Right lobe of liver (tissue), 4 donors: ENCODE data around the gene DRD1.

Experiments used
- POLR2A ChIP-seq: fragments of 450-650 bp; IDR thresholded peaks from one replicate; pipeline ENCODE4 v1.6.1; 2017; ENCODE audit warnings: antibody characterized with exemption, mild to moderate bottlenecking
- TF ChIP-seq, protein P1 (sequence below), 4 donors: fragments of 200-600 bp in 3 of 4; fragments of 450-650 bp in 1 of 4; IDR thresholded peaks; one replicate each; pipeline versions ENCODE4 v1.5.1 to v1.8.0; 2016 to 2022; ENCODE audit warnings: antibody characterized with exemption in 4 of 4, mild to moderate bottlenecking in 2 of 4
- donor health status: DM: no; HTN: no; CAD: no.
- donor health status: DM: no; HTN: no; CAD: no.
- donor health status: DM: no; HTN: yes; CAD: no.

DNA sequence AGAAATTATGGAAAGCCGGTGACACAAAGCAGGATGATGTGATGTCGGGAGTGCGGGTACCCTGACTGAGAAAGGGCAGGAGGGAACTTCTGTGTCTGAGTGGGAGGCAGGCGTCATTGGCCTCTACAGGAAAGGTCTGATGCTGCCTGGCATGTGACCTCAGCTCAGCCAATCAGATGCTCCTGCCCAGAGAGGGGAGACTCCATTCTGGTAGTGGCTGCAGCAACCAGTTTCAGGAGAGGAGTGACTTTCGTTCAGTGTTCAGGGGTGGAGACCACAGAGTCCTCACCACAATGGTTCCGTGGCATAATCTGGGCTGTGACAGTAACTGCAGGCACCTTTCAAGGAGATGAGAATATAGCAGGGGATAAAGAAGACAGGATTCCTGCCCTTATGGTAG lies 27.6 kb upstream of the DRD1 start:
- TF ChIP-seq, protein P1, sequence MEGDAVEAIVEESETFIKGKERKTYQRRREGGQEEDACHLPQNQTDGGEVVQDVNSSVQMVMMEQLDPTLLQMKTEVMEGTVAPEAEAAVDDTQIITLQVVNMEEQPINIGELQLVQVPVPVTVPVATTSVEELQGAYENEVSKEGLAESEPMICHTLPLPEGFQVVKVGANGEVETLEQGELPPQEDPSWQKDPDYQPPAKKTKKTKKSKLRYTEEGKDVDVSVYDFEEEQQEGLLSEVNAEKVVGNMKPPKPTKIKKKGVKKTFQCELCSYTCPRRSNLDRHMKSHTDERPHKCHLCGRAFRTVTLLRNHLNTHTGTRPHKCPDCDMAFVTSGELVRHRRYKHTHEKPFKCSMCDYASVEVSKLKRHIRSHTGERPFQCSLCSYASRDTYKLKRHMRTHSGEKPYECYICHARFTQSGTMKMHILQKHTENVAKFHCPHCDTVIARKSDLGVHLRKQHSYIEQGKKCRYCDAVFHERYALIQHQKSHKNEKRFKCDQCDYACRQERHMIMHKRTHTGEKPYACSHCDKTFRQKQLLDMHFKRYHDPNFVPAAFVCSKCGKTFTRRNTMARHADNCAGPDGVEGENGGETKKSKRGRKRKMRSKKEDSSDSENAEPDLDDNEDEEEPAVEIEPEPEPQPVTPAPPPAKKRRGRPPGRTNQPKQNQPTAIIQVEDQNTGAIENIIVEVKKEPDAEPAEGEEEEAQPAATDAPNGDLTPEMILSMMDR (IDR thresholded peaks at IDR 0.05), result no peak
- no peak for TF ChIP-seq POLR2A
